Keratinocyte (primary cell): ENCODE data around the gene ITGA3.

ENCODE experiments used
- CTCF ChIP-seq, 3 experiments: IDR thresholded peaks in 1 of 3; conservative IDR thresholded peaks in 1 of 3; optimal IDR thresholded peaks in 1 of 3; 2 replicates in 2 of 3; 3 replicates in 1 of 3; pipeline versions ENCODE3 to v1.5.1; 2011; ENCODE audit warnings: low read length in 3 of 3, mild to moderate bottlenecking in 3 of 3, moderate library complexity in 2 of 3, control low read depth in 1 of 3, inconsistent platforms in 1 of 3; ENCODE audit not compliant: insufficient read depth in 2 of 3; ENCODE audit errors: extremely low read depth in 1 of 3
- EZH2 ChIP-seq: IDR thresholded peaks from one replicate; pipeline ENCODE4 v1.6.1; 2012; ENCODE audit warnings: inconsistent platforms, mild to moderate bottlenecking, low read length, moderate library complexity

- TF ChIP-seq CTCF (optimal IDR thresholded peaks at IDR 0.05 in 1 of 3, IDR thresholded peaks at IDR 0.05 in 1 of 3, conservative IDR thresholded peaks at IDR 0.05 in 1 of 3; ENCODE audit: extremely low read depth in 1 of 3, insufficient read depth in 2 of 3, low read length in 3 of 3) (no peak), EZH2 (no peak)
Measured at GRCh38 chr17:50088952-50089825, 33.3 kb downstream of the ITGA3 start.
